IMR-90 (cell line): Measurements from ENCODE around the gene NDOR1.

Experiments
- CTCF ChIP-seq: conservative IDR thresholded peaks from 2 replicates; pipeline ENCODE4 v1.5.1; 2012; ENCODE audit warnings: mild to moderate bottlenecking, low read depth, low read length, improper control_type of control experiment
- SMC3 ChIP-seq: fragments of 150-350 bp; IDR thresholded peaks from 2 replicates; pipeline ENCODE4 v1.6.1; 2016; ENCODE audit warnings: low read depth, mild to moderate bottlenecking, antibody characterized with exemption, low read length, moderate library complexity

- no peak for TF ChIP-seq CTCF
- TF ChIP-seq SMC3 = no peak
Observed at GRCh38 chr9:137160716-137161557, 44.6 kb upstream of the NDOR1 start.
